HCT116 (cell line): Measurements from ENCODE around the gene KCNN3. TPM values are rescaled to one million over a fixed set of nuclear protein-coding genes. Genes with fewer than 3 reads are reported as not detected.

Source experiments
- ATAC-seq: fragments of 200-7000 bp; cut with Tn5 transposase; 2 replicates; pipeline ENCODE4 v1.9.1; 2020; ENCODE audit warnings: mild to moderate bottlenecking, moderate library complexity
- BruUV-seq: library from RNA; stranded (reverse); fragments of 400-500 nt; replicated peaks from 2 replicates; lab custom pipeline; 2021; lab: Mats Ljungman, UMichigan
- CTCF ChIA-PET: fragments of 300-600 bp; sonication (Branson Sonifier 250); formaldehyde crosslinking; loops from one replicate; lab custom pipeline; 2021; ENCODE audit warnings: antibody characterized with exemption; lab: Charles Lee
- POLR2A ChIA-PET: fragments of 300-600, 350-600 bp; sonication (Branson Sonifier 250); formaldehyde crosslinking; loops from one replicate; lab custom pipeline; 2021; ENCODE audit warnings: antibody characterized with exemption; lab: Charles Lee
- RAD21 ChIA-PET, 2 experiments: fragments of 300-600 bp; sonication (Branson Sonifier 250); formaldehyde crosslinking; loops; one replicate each; lab custom pipeline; 2023; ENCODE audit warnings: low total read pairs in 2 of 2; ENCODE audit not compliant: uncharacterized antibody in 2 of 2, unreplicated experiment in 2 of 2, low non-redundant PET in 1 of 2; lab: Charles Lee
- DNase-seq: peaks from one replicate; pipeline ENCODE4 v3.0.0-alpha.2; 2010; ENCODE audit warnings: low read depth, low spot score
- H2AFZ ChIP-seq: fragments of 200-600 bp; shearing (Covaris generic), sonication (generic); 2 replicates; pipeline ENCODE4 v1.6.1; 2017; ENCODE audit warnings: low read depth, mixed run types, mixed read lengths, antibody characterized with exemption, low read length; ENCODE audit not compliant: poor library complexity, severe bottlenecking
- H3K27ac ChIP-seq: 2 replicates; pipeline ENCODE4 v1.5.1; 2012; ENCODE audit warnings: low read depth, low read length
- H3K27me3 ChIP-seq: fragments of 200-600 bp; sonication (generic); 2 replicates; pipeline ENCODE4 v1.6.1; 2016; ENCODE audit warnings: mixed run types, low read length, mixed read lengths; ENCODE audit not compliant: insufficient read depth
- H3K36me3 ChIP-seq, 2 experiments: fragments of 200-500 bp in 1 of 2; fragments of 200-600 bp in 1 of 2; sonication (Bioruptor generic) in 1 of 2; sonication (generic) in 1 of 2; 2 replicates each; pipeline versions ENCODE4 v1.5.1 to v1.6.1; 2014 to 2016; ENCODE audit warnings: low read length in 2 of 2, inconsistent platforms in 1 of 2, mixed read lengths in 1 of 2, mixed run types in 1 of 2; ENCODE audit not compliant: insufficient read depth in 2 of 2, control insufficient read depth in 1 of 2
- H3K4me1 ChIP-seq, 2 experiments: fragments of 200-600 bp in 1 of 2; sonication (generic) in 1 of 2; 2 replicates each; pipeline versions ENCODE4 v1.5.1 to v1.6.1; 2012 to 2017; ENCODE audit warnings: low read length in 2 of 2, inconsistent platforms in 1 of 2, mild to moderate bottlenecking in 1 of 2, mixed read lengths in 1 of 2, mixed run types in 1 of 2, moderate library complexity in 1 of 2; ENCODE audit not compliant: insufficient read depth in 2 of 2, control insufficient read depth in 1 of 2
- H3K4me2 ChIP-seq: fragments of 200-600 bp; sonication (generic); 2 replicates; pipeline ENCODE4 v1.6.1; 2017; ENCODE audit warnings: mixed run types, low read length, mixed read lengths
- H3K4me3 ChIP-seq, 2 experiments: fragments of 200-600 bp in 1 of 2; sonication (generic) in 1 of 2; replicated peaks in 1 of 2; 2 replicates each; pipeline ENCODE4 v1.5.1; 2011 to 2016; ENCODE audit warnings: low read length in 2 of 2, control low read depth in 1 of 2, low read depth in 1 of 2, mild to moderate bottlenecking in 1 of 2, mixed read lengths in 1 of 2, mixed run types in 1 of 2
- H3K79me2 ChIP-seq: fragments of 200-600 bp; sonication (generic); 2 replicates; pipeline ENCODE4 v1.6.1; 2017; ENCODE audit warnings: mild to moderate bottlenecking, mixed run types, low read length, moderate library complexity, mixed read lengths; ENCODE audit not compliant: insufficient read depth
- H3K9ac ChIP-seq: fragments of 200-600 bp; sonication (generic); 2 replicates; pipeline ENCODE4 v1.6.1; 2016; ENCODE audit warnings: low read length, mixed read lengths
- H3K9me2 ChIP-seq: fragments of 200-600 bp; sonication (generic), shearing (Covaris generic); 2 replicates; pipeline ENCODE4 v1.6.1; 2017; ENCODE audit warnings: mixed run types, mild to moderate bottlenecking, moderate library complexity; ENCODE audit not compliant: insufficient read depth
- H3K9me3 ChIP-seq, 2 experiments: fragments of 200-500 bp in 1 of 2; fragments of 200-600 bp in 1 of 2; sonication (Bioruptor generic) in 1 of 2; sonication (generic) in 1 of 2; 2 replicates each; pipeline ENCODE4 v1.6.1; 2014 to 2017; ENCODE audit warnings: low read length in 2 of 2, mixed read lengths in 2 of 2, inconsistent platforms in 1 of 2, low read depth in 1 of 2, mild to moderate bottlenecking in 1 of 2, mixed run types in 1 of 2, moderate library complexity in 1 of 2; ENCODE audit not compliant: control insufficient read depth in 1 of 2, insufficient read depth in 1 of 2
- H4K20me1 ChIP-seq: fragments of 200-600 bp; sonication (generic), shearing (Covaris generic); 2 replicates; pipeline ENCODE4 v1.6.1; 2017; ENCODE audit warnings: mixed run types, mild to moderate bottlenecking, moderate library complexity; ENCODE audit not compliant: insufficient read depth
- ATF3 ChIP-seq: IDR thresholded peaks from 2 replicates; pipeline ENCODE4 v1.6.1; 2012
- EZH2phosphoT487 ChIP-seq: fragments of 200-600 bp; IDR thresholded peaks from 2 replicates; pipeline ENCODE4 v1.6.1; 2018; ENCODE audit warnings: antibody characterized with exemption, borderline replicate concordance
- MAX ChIP-seq: IDR thresholded peaks from 2 replicates; pipeline ENCODE4 v1.6.1; 2012
- YY1 ChIP-seq: IDR thresholded peaks from 2 replicates; pipeline ENCODE4 v1.6.1; 2011; ENCODE audit warnings: low read length, low read depth, moderate library complexity, mild to moderate bottlenecking; ENCODE audit not compliant: insufficient replicate concordance; ENCODE audit errors: extremely low read depth
- ZFX ChIP-seq: fragments of 450-650 bp; IDR thresholded peaks from 2 replicates; pipeline ENCODE4 v1.6.1; 2017
- intact Hi-C: fragments of 100-400 bp; cut with micrococcal nuclease; formaldehyde crosslinking; loops from 2 replicates; pipeline ENCODE4 v1.10.0; 2022
- total RNA-seq: library from RNA; stranded (reverse); gene quantifications from one replicate; pipeline ENCODE4 v1.2.1, GENCODE V29; 2021; ENCODE audit not compliant: unreplicated experiment
- TF ChIP-seq, protein P1 (sequence below): IDR thresholded peaks from 2 replicates; pipeline ENCODE4 v1.6.1; 2011; ENCODE audit warnings: mild to moderate bottlenecking, low read length, moderate library complexity; ENCODE audit not compliant: insufficient replicate concordance; ENCODE audit errors: extremely low read depth

KCNN3 gene
- total RNA-seq, 1 experiment from 2014 or later, result 1.1 TPM

DNA sequence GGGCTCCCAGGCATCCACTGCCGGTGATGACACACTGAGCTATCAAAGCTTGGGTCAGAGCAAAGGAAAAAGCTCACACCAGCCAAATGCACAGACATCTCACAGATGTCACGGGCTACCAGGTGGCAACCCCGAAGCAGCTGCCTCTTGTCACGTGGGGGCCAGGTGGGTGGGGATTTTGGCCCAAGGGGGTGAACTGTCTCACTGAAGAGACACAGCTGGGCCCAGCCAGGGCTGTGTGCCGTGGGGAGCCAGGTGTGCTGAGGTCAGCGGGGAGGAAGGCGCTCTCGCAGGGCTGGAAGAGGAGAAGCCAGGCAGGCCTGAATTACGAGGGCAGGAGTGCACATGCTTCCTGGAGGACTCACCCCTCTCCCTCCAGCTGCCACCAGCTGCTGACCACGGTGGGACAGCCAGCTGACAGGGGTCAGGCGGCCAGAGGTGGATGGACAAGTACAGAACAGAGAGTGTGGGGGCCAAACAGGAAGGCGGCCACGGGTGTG, 32.4 kb downstream of the KCNN3 start (continued):
- no peak for TF ChIP-seq YY1
- TF ChIP-seq, protein P1, sequence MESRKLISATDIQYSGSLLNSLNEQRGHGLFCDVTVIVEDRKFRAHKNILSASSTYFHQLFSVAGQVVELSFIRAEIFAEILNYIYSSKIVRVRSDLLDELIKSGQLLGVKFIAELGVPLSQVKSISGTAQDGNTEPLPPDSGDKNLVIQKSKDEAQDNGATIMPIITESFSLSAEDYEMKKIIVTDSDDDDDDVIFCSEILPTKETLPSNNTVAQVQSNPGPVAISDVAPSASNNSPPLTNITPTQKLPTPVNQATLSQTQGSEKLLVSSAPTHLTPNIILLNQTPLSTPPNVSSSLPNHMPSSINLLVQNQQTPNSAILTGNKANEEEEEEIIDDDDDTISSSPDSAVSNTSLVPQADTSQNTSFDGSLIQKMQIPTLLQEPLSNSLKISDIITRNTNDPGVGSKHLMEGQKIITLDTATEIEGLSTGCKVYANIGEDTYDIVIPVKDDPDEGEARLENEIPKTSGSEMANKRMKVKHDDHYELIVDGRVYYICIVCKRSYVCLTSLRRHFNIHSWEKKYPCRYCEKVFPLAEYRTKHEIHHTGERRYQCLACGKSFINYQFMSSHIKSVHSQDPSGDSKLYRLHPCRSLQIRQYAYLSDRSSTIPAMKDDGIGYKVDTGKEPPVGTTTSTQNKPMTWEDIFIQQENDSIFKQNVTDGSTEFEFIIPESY, result no peak
- no peak for TF ChIP-seq ATF3
- TF ChIP-seq ZFX, result no peak

- Histone ChIP-seq H4K20me1 (no peaks in the 10 kb centered on the region), H2AFZ (no peak overlapping the region), H3K9me3 (no peaks in the 10 kb centered on the region), H3K4me2 (no peak overlapping the region), H3K4me3 (no peak overlapping the region), H3K27ac (no peak overlapping the region), H3K27me3 (peaks cover 6% of the 10 kb centered on the region; the same call in 1 of the 2 replicates), H3K79me2 (no peaks in the 10 kb centered on the region), H3K4me1 (no peaks in the 10 kb centered on the region), H3K9ac (no peak overlapping the region)
- DNase-seq (no peak), ATAC-seq (no peak)
- ChIA-PET CTCF (no interaction called here), RAD21 (interaction anchor here (0.6 to 0.7 kb wide), 2 partner anchors 26 to 189 kb away, joined by 4 to 5 read pairs; no protein-coding TSS in a partner anchor), POLR2A (no interaction called here)
- intact Hi-C loops, result no loop called here
- no TSS peak for BruUV-seq
- TF ChIP-seq EZH2phosphoT487 (no peak), MAX (no peak), YY1 (no peak)
- TF ChIP-seq, all 23 proteins: peak for 0
- H3K36me3 ChIP-seq, result no peaks in the 10 kb centered on the region
- no peaks in the 10 kb centered on the region for H3K9me2 ChIP-seq
Measured at GRCh38 chr1:154837034-154837671, 32.9 kb downstream of the KCNN3 start.
